Cardiac muscle cell (in vitro differentiated cells and primary cell): Measurements from ENCODE around the gene FTO. TPM values are rescaled to one million over a fixed set of nuclear protein-coding genes. Genes with fewer than 3 reads are reported as not detected.
A peak's percentile ranks its signal among the peaks of the same experiment; 100 is the strongest.

Source experiments
- DNase-seq, 2 donors: peaks; one replicate each; pipeline versions ENCODE4 v3.0.0 to v3.0.0-alpha.2; 2010 to 2017; ENCODE audit warnings: low read depth in 1 of 2, low spot score in 1 of 2
- H3K27ac ChIP-seq: fragments of 200-600 bp; sonication (generic); 2 replicates; pipeline ENCODE4 v1.5.1; 2016
- H3K27me3 ChIP-seq: fragments of 200-600 bp; sonication (generic); 2 replicates; pipeline ENCODE4 v1.6.0; 2016; ENCODE audit warnings: control low read depth
- H3K36me3 ChIP-seq: fragments of 200-600 bp; sonication (generic); 2 replicates; pipeline ENCODE4 v1.5.1; 2016; ENCODE audit warnings: control low read depth
- H3K4me1 ChIP-seq: fragments of 200-600 bp; sonication (generic); 2 replicates; pipeline ENCODE4 v1.8.1; 2017; ENCODE audit warnings: low read depth, mild to moderate bottlenecking, mixed run types
- H3K4me3 ChIP-seq: fragments of 200-600 bp; sonication (generic); 2 replicates; pipeline ENCODE4 v1.5.1; 2016; ENCODE audit warnings: mild to moderate bottlenecking
- H3K9me3 ChIP-seq: fragments of 200-600 bp; sonication (generic); 2 replicates; pipeline ENCODE4 v1.5.1; 2017; ENCODE audit warnings: low read depth, mild to moderate bottlenecking, control low read depth
- CTCF ChIP-seq: IDR thresholded peaks from 2 replicates; pipeline ENCODE4 v1.5.1; 2012; ENCODE audit warnings: low read depth, mild to moderate bottlenecking, low read length
- polyA plus RNA-seq: library from polyadenylated mRNA; unstranded; fragments of >200 nt; fragmentation: Nextera tagmentation; extraction: Ambion mirVana; gene quantifications from 2 replicates; pipeline ENCODE4 v1.2.1, GENCODE V29; 2016
- total RNA-seq: library from RNA; depleted of rRNA; stranded (reverse); fragments of >200 nt; gene quantifications from 2 replicates; pipeline ENCODE4 v1.2.3, GENCODE V29; 2016

The FTO gene
- total and polyA plus RNA-seq, 2 experiments from 2014 or later: 77.7 to 93.8 TPM

- Histone ChIP-seq H3K27ac (no peak overlapping the region), H3K36me3 (no peaks in the 10 kb centered on the region), H3K4me1 (peaks cover 26% of the 10 kb centered on the region), H3K27me3 (no peaks in the 10 kb centered on the region), H3K9me3 (no peaks in the 10 kb centered on the region), H3K4me3 (no peak overlapping the region)
- no peak for TF ChIP-seq CTCF
- no peak for DNase-seq
Observed at GRCh38 chr16:54059319-54059718, 355.4 kb downstream of the FTO start.

DNA sequence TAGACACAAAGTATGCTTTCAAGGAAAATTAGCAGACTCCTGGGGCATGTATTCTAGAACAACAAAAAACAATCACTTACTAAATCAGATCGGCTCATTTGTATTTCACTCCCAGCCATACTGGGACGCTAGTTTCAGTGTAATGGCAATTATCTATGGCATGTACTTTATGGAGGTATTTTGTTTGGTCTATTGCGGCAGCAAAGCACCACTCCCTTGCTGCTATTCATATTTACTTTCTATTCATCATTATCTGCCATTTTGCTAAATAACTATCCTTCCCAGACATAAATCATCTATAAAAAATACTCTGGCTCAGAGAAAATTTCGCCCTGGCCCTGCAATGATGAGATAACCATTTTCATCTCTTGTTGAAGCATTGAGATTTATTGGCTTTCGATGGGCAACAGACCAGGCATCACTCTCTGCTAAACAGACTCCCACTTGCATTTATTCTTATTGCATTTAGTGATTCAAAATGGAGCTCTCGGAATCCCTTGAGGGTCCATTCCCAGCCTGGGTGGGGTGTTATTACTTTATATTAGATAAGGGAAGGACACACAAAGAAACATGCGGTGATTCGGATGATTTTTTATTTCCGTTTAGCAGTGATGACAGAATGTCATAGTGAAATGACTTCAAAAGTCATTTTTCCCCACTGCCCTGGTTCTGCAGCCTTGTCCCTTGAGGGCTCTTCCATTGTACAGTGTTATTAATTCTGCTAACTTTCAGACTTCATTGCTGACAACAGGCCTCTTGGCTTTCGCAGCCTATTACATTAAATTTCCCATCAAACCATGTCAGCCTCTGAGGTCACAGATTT lies 356.9 kb downstream of the FTO start:
- no peaks in the 10 kb centered on the region for H3K27me3 ChIP-seq
- TF ChIP-seq CTCF: no peak
- no peak for DNase-seq
- no peak overlapping the region for H3K27ac ChIP-seq
- H3K36me3 ChIP-seq: no peaks in the 10 kb centered on the region
- H3K4me3 ChIP-seq: no peak overlapping the region
- peaks cover 20% of the 10 kb centered on the region for H3K4me1 ChIP-seq
- no peaks in the 10 kb centered on the region for H3K9me3 ChIP-seq

GRCh38 chr16:54061454-54061853 lies 357.5 kb downstream of the FTO start:
- H3K27me3 ChIP-seq: no peaks in the 10 kb centered on the region
- H3K4me3 ChIP-seq: no peak overlapping the region
- no peaks in the 10 kb centered on the region for H3K9me3 ChIP-seq
- no peak for DNase-seq
- TF ChIP-seq CTCF: no peak
- peaks cover 20% of the 10 kb centered on the region for H3K4me1 ChIP-seq
- H3K36me3 ChIP-seq: no peaks in the 10 kb centered on the region
- no peak overlapping the region for H3K27ac ChIP-seq

- DNase-seq: no peak
Observed at GRCh38 chr16:54062361-54063278, 358.7 kb downstream of the FTO start.

More at GRCh38 chr16:54062361-54063278, 358.7 kb downstream of the FTO start:
- Histone ChIP-seq H3K4me1 (peaks cover 28% of the 10 kb centered on the region), H3K9me3 (no peaks in the 10 kb centered on the region), H3K36me3 (no peaks in the 10 kb centered on the region), H3K27ac (no peak overlapping the region), H3K27me3 (no peaks in the 10 kb centered on the region), H3K4me3 (no peak overlapping the region)
- TF ChIP-seq CTCF: peak; percentile 38
